ENCODE results near the gene PGGT1B.

Gene PGGT1B

GRCh38 chr5:115262321-115263077, at the start of gene PGGT1B:
TSS of gene PGGT1B (minus strand) at chr5:115262877. CDS start at chr5:115262851, 26 bp downstream.
- peak; percentile 41 for DNase-seq (ENCODE audit: extremely low read depth, low read depth)
- TF ChIP-seq CTCF (IDR thresholded peaks at IDR 0.05; ENCODE audit: low read depth, low read length, missing control alignments): no peak

GRCh38 chr5:115309751-115310370, 47.2 kb upstream of the PGGT1B start:
- TF ChIP-seq CTCF (IDR thresholded peaks at IDR 0.05; ENCODE audit: low read depth, low read length, missing control alignments): peak; percentile 33
- no peak overlapping the region for H3K4me3 ChIP-seq (replicated peaks; ENCODE audit: low read depth, low read length)
- no peak for DNase-seq (ENCODE audit: extremely low read depth, low read depth)

More at GRCh38 chr5:115262321-115263077, at the start of gene PGGT1B:
- peak within 1 kb of the TSS; percentile 90 for H3K4me3 ChIP-seq (replicated peaks; ENCODE audit: low read depth, low read length)

GRCh38 chr5:115308815-115309214, 46.1 kb upstream of the PGGT1B start:
- TF ChIP-seq CTCF (IDR thresholded peaks at IDR 0.05; ENCODE audit: low read depth, low read length, missing control alignments): no peak
- no peak for DNase-seq (ENCODE audit: extremely low read depth, low read depth)

GRCh38 chr5:115306011-115306536, 43.4 kb upstream of the PGGT1B start:
- no peak for TF ChIP-seq CTCF (IDR thresholded peaks at IDR 0.05; ENCODE audit: low read depth, low read length, missing control alignments)
- H3K4me3 ChIP-seq (replicated peaks; ENCODE audit: low read depth, low read length): no peak overlapping the region
- DNase-seq (ENCODE audit: extremely low read depth, low read depth): no peak

More at GRCh38 chr5:115308815-115309214, 46.1 kb upstream of the PGGT1B start:
- H3K4me3 ChIP-seq (replicated peaks; ENCODE audit: low read depth, low read length): no peak overlapping the region

- no peak overlapping the region for H3K4me3 ChIP-seq (replicated peaks; ENCODE audit: low read depth, low read length)
- no peak for TF ChIP-seq CTCF (IDR thresholded peaks at IDR 0.05; ENCODE audit: low read depth, low read length, missing control alignments)
Observed at GRCh38 chr5:115304496-115304895, 41.8 kb upstream of the PGGT1B start.

GRCh38 chr5:115298811-115299210, 36.1 kb upstream of the PGGT1B start:
- no peak for DNase-seq (ENCODE audit: extremely low read depth, low read depth)
- H3K4me3 ChIP-seq (replicated peaks; ENCODE audit: low read depth, low read length): no peak overlapping the region
- no peak for TF ChIP-seq CTCF (IDR thresholded peaks at IDR 0.05; ENCODE audit: low read depth, low read length, missing control alignments)

More at GRCh38 chr5:115304496-115304895, 41.8 kb upstream of the PGGT1B start:
- DNase-seq (ENCODE audit: extremely low read depth, low read depth): no peak

Measured in HFF-Myc (cell line).